Vagina (tissue), 2 donors: Measurements from ENCODE around the gene INSIG2.

Experiments
- CTCF ChIP-seq, 3 experiments: fragments of 450-650 bp in 2 of 3; fragments of 200-600 bp in 1 of 3; sonication (generic) in 1 of 3; IDR thresholded peaks; one replicate each; pipeline ENCODE4 v1.5.1; 2017 to 2019; ENCODE audit warnings: antibody characterized with exemption in 3 of 3, mild to moderate bottlenecking in 2 of 3, moderate library complexity in 2 of 3
- POLR2A ChIP-seq, 2 donors: fragments of 450-650 bp; IDR thresholded peaks; one replicate each; pipeline ENCODE4 v1.6.1; 2017; ENCODE audit warnings: antibody characterized with exemption in 2 of 2, mild to moderate bottlenecking in 2 of 2, moderate library complexity in 2 of 2

- no peak for TF ChIP-seq POLR2A (IDR thresholded peaks at IDR 0.05)
- no peak for TF ChIP-seq CTCF (IDR thresholded peaks at IDR 0.05)
Measured at GRCh38 chr2:118062669-118063068, 25.6 kb upstream of the INSIG2 start.
